Progenitor cell of endocrine pancreas (in vitro differentiated cells): Measurements from ENCODE around the gene WDR88. TPM values are rescaled to one million over a fixed set of nuclear protein-coding genes. Genes with fewer than 3 reads are reported as not detected.

ENCODE experiments used
- DNase-seq: peaks from one replicate; pipeline ENCODE4 v3.0.0; 2021; ENCODE audit warnings: low spot score; ENCODE audit not compliant: unreplicated experiment
- H3K27ac Mint-ChIP-seq: 2 replicates; pipeline ENCODE4 v1.8.0; 2021; ENCODE audit warnings: mild to moderate bottlenecking, moderate library complexity, mixed read lengths
- H3K27me3 Mint-ChIP-seq: 2 replicates; pipeline ENCODE4 v1.8.0; 2021; ENCODE audit warnings: mixed read lengths
- H3K36me3 Mint-ChIP-seq: 2 replicates; pipeline ENCODE4 v1.8.0; 2022; ENCODE audit warnings: mixed read lengths; ENCODE audit not compliant: insufficient read depth
- H3K4me1 Mint-ChIP-seq: 2 replicates; pipeline ENCODE4 v1.8.0; 2021; ENCODE audit warnings: low read depth, mixed read lengths
- H3K4me3 Mint-ChIP-seq: 2 replicates; pipeline ENCODE4 v1.8.0; 2021; ENCODE audit warnings: low read depth, mild to moderate bottlenecking, moderate library complexity, mixed read lengths
- H3K9me3 Mint-ChIP-seq: 2 replicates; pipeline ENCODE4 v1.8.0; 2021; ENCODE audit warnings: low read depth, mixed read lengths
- total RNA-seq: library from RNA; stranded (reverse); gene quantifications from 2 replicates; pipeline ENCODE4 v1.2.1, GENCODE V29; 2021
- TF ChIP-seq, protein P1 (sequence below): fragments of 200-600 bp; sonication (generic); IDR thresholded peaks from one replicate; pipeline ENCODE4 v1.5.0; 2021; ENCODE audit warnings: antibody characterized with exemption, mild to moderate bottlenecking; ENCODE audit not compliant: unreplicated experiment

WDR88 gene
- total RNA-seq, 1 donor from 2014 or later: not detected

DNA sequence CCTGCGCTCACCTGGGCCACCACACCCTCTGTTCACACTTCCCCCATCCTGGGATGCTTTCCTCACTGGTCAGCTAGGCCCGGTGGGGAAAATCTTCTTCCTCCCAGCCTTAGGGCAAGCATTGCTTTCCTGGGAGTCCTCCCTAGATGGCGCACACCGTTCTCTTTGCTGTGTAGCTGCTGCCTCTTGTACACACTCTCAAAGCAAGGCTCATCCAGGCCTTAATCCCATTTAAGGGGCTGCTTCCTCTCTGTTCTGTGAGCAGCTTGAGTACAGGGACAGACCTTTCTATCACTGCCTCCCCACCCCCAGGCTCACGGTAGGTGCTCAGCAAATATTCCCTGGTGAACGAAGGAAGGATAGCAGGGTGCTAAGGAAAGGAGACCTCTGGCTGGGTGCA, 82.7 kb downstream of the WDR88 start:
- no peak overlapping the region for H3K27ac Mint-ChIP-seq
- peaks cover 4% of the 10 kb centered on the region for H3K27me3 Mint-ChIP-seq
- TF ChIP-seq, protein P1, sequence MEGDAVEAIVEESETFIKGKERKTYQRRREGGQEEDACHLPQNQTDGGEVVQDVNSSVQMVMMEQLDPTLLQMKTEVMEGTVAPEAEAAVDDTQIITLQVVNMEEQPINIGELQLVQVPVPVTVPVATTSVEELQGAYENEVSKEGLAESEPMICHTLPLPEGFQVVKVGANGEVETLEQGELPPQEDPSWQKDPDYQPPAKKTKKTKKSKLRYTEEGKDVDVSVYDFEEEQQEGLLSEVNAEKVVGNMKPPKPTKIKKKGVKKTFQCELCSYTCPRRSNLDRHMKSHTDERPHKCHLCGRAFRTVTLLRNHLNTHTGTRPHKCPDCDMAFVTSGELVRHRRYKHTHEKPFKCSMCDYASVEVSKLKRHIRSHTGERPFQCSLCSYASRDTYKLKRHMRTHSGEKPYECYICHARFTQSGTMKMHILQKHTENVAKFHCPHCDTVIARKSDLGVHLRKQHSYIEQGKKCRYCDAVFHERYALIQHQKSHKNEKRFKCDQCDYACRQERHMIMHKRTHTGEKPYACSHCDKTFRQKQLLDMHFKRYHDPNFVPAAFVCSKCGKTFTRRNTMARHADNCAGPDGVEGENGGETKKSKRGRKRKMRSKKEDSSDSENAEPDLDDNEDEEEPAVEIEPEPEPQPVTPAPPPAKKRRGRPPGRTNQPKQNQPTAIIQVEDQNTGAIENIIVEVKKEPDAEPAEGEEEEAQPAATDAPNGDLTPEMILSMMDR: peak; percentile 48
- no peaks in the 10 kb centered on the region for H3K9me3 Mint-ChIP-seq
- H3K36me3 Mint-ChIP-seq: no peaks in the 10 kb centered on the region
- no peak overlapping the region for H3K4me3 Mint-ChIP-seq
- no peak for DNase-seq
- no peaks in the 10 kb centered on the region for H3K4me1 Mint-ChIP-seq

DNA sequence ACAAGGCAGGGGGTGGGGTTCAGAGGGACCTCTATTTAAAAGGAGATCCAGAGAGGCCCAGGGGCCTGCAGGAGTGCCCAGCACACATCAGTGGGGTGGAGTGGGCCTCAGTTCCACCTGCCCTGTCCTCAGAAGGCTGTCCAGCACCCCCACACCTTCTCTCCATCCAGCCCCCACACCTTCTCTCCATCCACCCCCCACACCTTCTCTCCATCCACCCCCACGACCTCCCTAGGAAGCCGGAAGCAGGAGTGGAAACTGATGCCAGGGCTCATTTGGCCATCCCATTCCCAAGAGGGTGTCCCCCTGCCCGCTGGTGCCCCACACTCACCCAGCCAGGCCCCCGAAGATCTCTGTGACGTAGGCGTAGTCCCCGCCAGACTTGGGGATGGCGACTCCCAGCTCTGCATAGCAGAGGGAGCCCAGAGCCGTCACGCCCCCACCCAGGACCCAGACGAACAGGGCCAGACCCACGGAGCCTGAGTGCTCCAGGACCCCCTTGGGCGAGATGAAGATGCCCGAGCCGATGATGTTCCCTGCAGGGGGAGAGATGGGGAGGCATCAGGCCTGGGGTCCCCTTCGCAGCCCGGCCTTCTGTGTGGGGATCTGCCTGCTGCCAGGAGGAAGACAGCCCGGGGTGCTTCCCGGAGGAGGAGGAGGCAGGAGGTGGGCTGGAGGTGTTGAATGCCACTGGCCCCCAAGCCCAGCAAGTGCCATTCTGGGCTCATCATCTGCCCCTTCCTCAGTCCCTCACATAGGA, 83.7 kb downstream of the WDR88 start:
- Mint-ChIP-seq H3K4me1 (no peaks in the 10 kb centered on the region), H3K27ac (no peak overlapping the region), H3K36me3 (no peaks in the 10 kb centered on the region), H3K27me3 (peaks cover 7% of the 10 kb centered on the region), H3K4me3 (no peak overlapping the region), H3K9me3 (no peaks in the 10 kb centered on the region)
- no peak for DNase-seq
- TF ChIP-seq, protein P1: no peak

DNA sequence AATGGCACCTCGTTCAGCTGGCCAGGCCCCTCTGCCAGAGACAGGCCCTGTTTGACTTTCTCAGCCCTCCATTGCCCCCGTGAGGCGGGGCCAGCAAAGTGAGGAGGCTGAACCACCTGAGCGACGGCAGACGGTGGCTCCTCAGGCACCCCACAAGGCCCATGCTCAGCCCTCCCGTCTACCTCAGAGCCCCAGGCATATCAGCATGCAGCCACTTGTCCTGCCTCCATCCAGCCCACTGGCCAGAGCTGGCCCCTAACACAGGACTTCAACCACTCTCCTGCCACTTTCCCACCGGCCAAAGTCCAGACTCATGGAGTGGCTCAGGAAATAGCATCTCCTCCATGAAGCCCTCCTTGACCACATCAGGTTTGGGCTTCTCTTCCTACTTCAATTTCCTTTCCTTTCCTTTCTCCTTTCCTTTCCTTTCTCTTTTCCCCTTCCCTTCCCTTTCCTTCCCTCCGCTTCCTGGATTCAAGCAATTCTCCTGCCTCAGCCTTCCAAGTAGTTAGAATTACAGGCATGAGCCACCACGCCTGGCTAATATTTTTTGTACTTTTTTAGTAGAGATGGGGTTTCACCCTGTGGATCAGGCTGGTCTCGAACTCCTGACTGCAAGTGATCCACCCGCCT, 84.4 kb downstream of the WDR88 start:
- peaks cover 14% of the 10 kb centered on the region for H3K27me3 Mint-ChIP-seq
- no peak overlapping the region for H3K4me3 Mint-ChIP-seq
- H3K9me3 Mint-ChIP-seq: no peaks in the 10 kb centered on the region
- TF ChIP-seq, protein P1: no peak
- DNase-seq: no peak
- no peaks in the 10 kb centered on the region for H3K36me3 Mint-ChIP-seq
- H3K27ac Mint-ChIP-seq: no peak overlapping the region
- no peaks in the 10 kb centered on the region for H3K4me1 Mint-ChIP-seq

DNA sequence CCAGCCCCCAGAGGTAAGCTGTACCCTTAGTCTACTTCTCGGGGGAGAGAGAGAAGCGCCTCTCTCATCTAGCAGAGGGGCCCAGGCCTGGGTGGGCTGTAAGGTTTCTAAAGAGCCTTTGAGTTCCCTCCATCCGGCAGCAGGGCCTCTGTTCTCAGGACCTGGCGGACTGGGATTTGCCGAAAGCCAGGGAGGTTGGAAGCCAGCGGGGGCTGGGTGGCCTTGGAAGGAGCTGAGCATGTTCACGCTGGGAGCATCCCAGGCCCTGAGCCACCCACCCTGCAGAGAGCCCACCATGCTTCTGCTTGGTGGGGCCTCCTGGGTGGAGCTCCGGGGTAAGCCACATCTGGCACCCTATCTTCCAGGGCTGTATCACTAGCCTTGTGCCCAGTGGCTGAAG, 86.0 kb downstream of the WDR88 start:
- Mint-ChIP-seq H3K4me3 (no peak overlapping the region), H3K27ac (no peak overlapping the region)
- TF ChIP-seq, protein P1: no peak

DNA sequence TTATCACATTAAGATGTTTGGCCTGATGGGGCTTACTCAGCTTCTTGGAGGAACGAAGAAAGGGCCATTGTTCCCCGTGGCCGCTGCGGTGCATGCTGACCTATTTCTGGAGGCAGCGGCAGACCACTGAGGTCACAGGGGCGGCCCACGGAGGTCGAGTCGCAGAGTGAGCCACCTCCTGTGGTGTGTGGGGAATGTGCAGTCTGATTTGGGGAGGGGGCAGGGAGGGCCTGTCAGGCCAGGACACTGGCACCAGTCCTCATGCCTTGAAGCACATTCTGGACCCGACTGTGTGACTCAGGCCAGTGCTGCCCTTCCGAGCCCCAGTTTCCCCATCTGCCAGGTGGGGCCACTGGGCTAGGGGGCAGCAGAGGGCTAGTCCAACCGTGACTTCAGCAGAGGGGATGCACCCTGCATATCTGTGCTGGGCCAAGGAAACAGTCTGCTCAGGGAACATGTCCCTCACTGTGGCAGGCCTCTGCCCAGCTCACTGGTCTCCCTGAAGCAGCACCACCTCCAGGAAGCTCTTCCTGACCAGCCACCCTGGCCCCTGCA, 87.4 kb downstream of the WDR88 start:
- TF ChIP-seq, protein P1: peak; percentile 29
- no peak overlapping the region for H3K4me3 Mint-ChIP-seq
- peaks cover 29% of the 10 kb centered on the region for H3K27me3 Mint-ChIP-seq
- no peaks in the 10 kb centered on the region for H3K4me1 Mint-ChIP-seq
- DNase-seq: no peak
- no peaks in the 10 kb centered on the region for H3K9me3 Mint-ChIP-seq
- no peak overlapping the region for H3K27ac Mint-ChIP-seq
- H3K36me3 Mint-ChIP-seq: no peaks in the 10 kb centered on the region

More for the DNA sequence above, 86.0 kb downstream of the WDR88 start:
- H3K9me3 Mint-ChIP-seq: no peaks in the 10 kb centered on the region
- no peak for DNase-seq
- H3K27me3 Mint-ChIP-seq: peaks cover 18% of the 10 kb centered on the region
- H3K36me3 Mint-ChIP-seq: no peaks in the 10 kb centered on the region
- no peaks in the 10 kb centered on the region for H3K4me1 Mint-ChIP-seq
